Measurements from ENCODE around the gene MAML2. TPM values are rescaled to one million over a fixed set of nuclear protein-coding genes. Genes with fewer than 3 reads are reported as not detected.

Gene MAML2
- polyA plus RNA-seq, 1 of the 3 experiments (the other 2 are of a cell fraction), result 20.1 TPM

DNA sequence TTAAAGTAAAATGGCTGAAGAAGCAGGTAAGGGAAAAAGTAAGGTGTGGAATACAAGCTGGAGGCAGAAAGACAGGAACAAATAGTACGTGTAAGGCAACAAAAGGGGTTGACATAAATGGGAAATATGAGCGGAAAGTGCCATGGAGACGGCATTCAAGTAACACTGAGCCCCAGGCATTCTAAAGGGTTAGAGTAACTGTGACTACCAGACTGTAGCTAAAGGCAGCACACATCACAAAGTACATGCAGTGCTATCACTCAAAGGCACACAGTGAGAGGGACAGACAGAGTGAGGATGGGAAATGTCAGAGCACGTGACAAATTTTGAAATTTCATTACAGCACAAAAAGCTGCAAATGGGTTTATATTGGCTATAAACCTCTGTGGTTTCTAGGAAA, 13.9 kb upstream of the MAML2 start:
- Histone ChIP-seq H3K27ac (ENCODE audit: low read depth in 2 of 2, low read length in 1 of 2) (no peak overlapping the region), H3K4me2 (no peak overlapping the region), H3F3A (replicated peaks; ENCODE audit: insufficient read depth) (no peaks in the 10 kb centered on the region), H4K20me1 (ENCODE audit: insufficient read depth) (no peaks in the 10 kb centered on the region), H3K79me2 (ENCODE audit: insufficient read depth) (no peaks in the 10 kb centered on the region), H3K4me3 (ENCODE audit: low read depth in 2 of 2, low read length in 1 of 2) (no peak overlapping the region), H3K27me3 (ENCODE audit: insufficient read depth) (no peaks in the 10 kb centered on the region), H3K36me3 (replicated peaks in 1 of 2; ENCODE audit: control insufficient read depth in 1 of 2, insufficient read depth in 2 of 2, low read length in 1 of 2) (peaks cover 73 to 78% of the 10 kb centered on the region in 2 experiments), H3K4me1 (ENCODE audit: control insufficient read depth in 1 of 2, insufficient read depth in 2 of 2, low read depth in 1 of 2, low read length in 1 of 2) (no peaks in the 10 kb centered on the region), H2AFZ (ENCODE audit: low read depth) (no peak overlapping the region), H3K9me2 (no peaks in the 10 kb centered on the region), H3K9me3 (no peaks in the 10 kb centered on the region), H3K9ac (no peak overlapping the region)
- WGBS (ENCODE audit: low lambda C conversion rate), result 98% methylated on average over 4 of the region's 4 CpGs
- CTCF ChIA-PET, result interaction anchor here (1.1 to 1.5 kb wide), 2 partner anchors 14 to 508 kb away, joined by 3 to 4 read pairs; partner anchors contain the start of gene MAML2
- no peak for TF ChIP-seq PBX3 (IDR thresholded peaks at IDR 0.05)
- POLR2A ChIA-PET, result no interaction called here
- no peak for DNase-seq

- TF ChIP-seq NFIC (IDR thresholded peaks at IDR 0.05; ENCODE audit: borderline replicate concordance) (no peak), SIN3A (IDR thresholded peaks at IDR 0.05; ENCODE audit: borderline replicate concordance, low read depth, low read length) (0 out of 2 replicates have a peak, but pooled peaks have one; percentile 11), PBX3 (IDR thresholded peaks at IDR 0.05) (peak; percentile 38; the same call in 1 of the 2 replicates)
- 5% methylated on average over 13 of the region's 13 CpGs for WGBS (ENCODE audit: low lambda C conversion rate)
- Histone ChIP-seq H3K9me2 (no peaks in the 10 kb centered on the region), H3K27me3 (ENCODE audit: insufficient read depth) (no peaks in the 10 kb centered on the region), H3K27ac (ENCODE audit: low read depth in 2 of 2, low read length in 1 of 2) (peak overlapping the region; percentile 82 to 91), H3K9ac (peak overlapping the region; percentile 97), H4K20me1 (ENCODE audit: insufficient read depth) (peaks cover 18% of the 10 kb centered on the region), H3K79me2 (ENCODE audit: insufficient read depth) (peaks cover 57% of the 10 kb centered on the region), H2AFZ (ENCODE audit: low read depth) (peak overlapping the region; percentile 53), H3K36me3 (replicated peaks in 1 of 2; ENCODE audit: control insufficient read depth in 1 of 2, insufficient read depth in 2 of 2, low read length in 1 of 2) (peaks cover 0 to 4% of the 10 kb centered on the region in 2 experiments), H3K4me3 (ENCODE audit: low read depth in 2 of 2, low read length in 1 of 2) (peak overlapping the region; percentile 84 to 90), H3K4me2 (peak overlapping the region; percentile 81), H3K4me1 (ENCODE audit: control insufficient read depth in 1 of 2, insufficient read depth in 2 of 2, low read depth in 1 of 2, low read length in 1 of 2) (peaks cover 24 to 31% of the 10 kb centered on the region in 2 experiments; a peak in 3 of 4 replicates), H3F3A (replicated peaks; ENCODE audit: insufficient read depth) (peaks cover 20% of the 10 kb centered on the region), H3K9me3 (no peaks in the 10 kb centered on the region)
- CTCF ChIA-PET, result interaction anchor here (0.6 to 5.3 kb wide), 81 partner anchors 8 to 550 kb away, joined by 3 to 91 read pairs (median 5); partner anchors contain the start of genes CCDC82, JRKL and MTMR2
- DNase-seq, result peak; percentile 21
- POLR2A ChIA-PET, result no interaction called here
Observed at GRCh38 chr11:96342014-96342960, 708 bp downstream of the MAML2 start.

All from SK-N-SH (cell line).